DND-41 (cell line): ENCODE results near the gene IPO8.

Source experiments
- ATAC-seq: fragments of 200-7000 bp; cut with Tn5 transposase; 3 replicates; pipeline ENCODE4 v1.9.1; 2021; ENCODE audit warnings: low read depth; ENCODE audit not compliant: insufficient read depth
- DNase-seq: peaks from one replicate; pipeline ENCODE4 v3.0.0-alpha.2; 2020
- H2AFZ ChIP-seq: 2 replicates; pipeline ENCODE4 v1.6.0; 2012; ENCODE audit warnings: low read depth, low read length
- H3K27ac ChIP-seq: 2 replicates; pipeline ENCODE4 v1.5.1; 2012; ENCODE audit warnings: low read length, inconsistent platforms
- H3K27me3 ChIP-seq: fragments of 200-600 bp; sonication (generic); 2 replicates; pipeline ENCODE4 v1.6.0; 2012; ENCODE audit warnings: low read length, mild to moderate bottlenecking, inconsistent platforms; ENCODE audit not compliant: insufficient read depth, poor library complexity
- H3K36me3 ChIP-seq: 2 replicates; pipeline ENCODE4 v1.5.1; 2012; ENCODE audit warnings: low read length, inconsistent platforms; ENCODE audit not compliant: insufficient read depth
- H3K4me1 ChIP-seq: 2 replicates; pipeline ENCODE4 v1.5.1; 2012; ENCODE audit warnings: mild to moderate bottlenecking, low read length; ENCODE audit not compliant: insufficient read depth
- H3K4me2 ChIP-seq: 2 replicates; pipeline ENCODE4 v1.6.0; 2012; ENCODE audit warnings: mild to moderate bottlenecking, moderate library complexity, low read length, inconsistent platforms; ENCODE audit not compliant: insufficient read depth
- H3K4me3 ChIP-seq, 2 experiments: fragments of 200-600 bp in 1 of 2; shearing (Covaris generic) in 1 of 2; 2 replicates each; pipeline ENCODE4 v1.5.1; 2012 to 2016; ENCODE audit warnings: inconsistent platforms in 2 of 2, low read length in 2 of 2, mild to moderate bottlenecking in 2 of 2, low read depth in 1 of 2, moderate library complexity in 1 of 2
- H3K79me2 ChIP-seq: 2 replicates; pipeline ENCODE4 v1.6.0; 2012; ENCODE audit warnings: low read length, inconsistent platforms; ENCODE audit not compliant: insufficient read depth
- H3K9ac ChIP-seq: 2 replicates; pipeline ENCODE4 v1.6.0; 2012; ENCODE audit warnings: low read depth, mild to moderate bottlenecking, inconsistent platforms, low read length, moderate library complexity
- H3K9me3 ChIP-seq: 2 replicates; pipeline ENCODE4 v1.5.1; 2012; ENCODE audit warnings: low read length, moderate library complexity, mild to moderate bottlenecking, inconsistent platforms; ENCODE audit not compliant: insufficient read depth, severe bottlenecking
- H4K20me1 ChIP-seq: 2 replicates; pipeline ENCODE4 v1.6.0; 2012; ENCODE audit warnings: low read length; ENCODE audit not compliant: insufficient read depth
- CTCF ChIP-seq: IDR thresholded peaks from 2 replicates; pipeline ENCODE4 v1.5.1; 2012; ENCODE audit warnings: borderline replicate concordance, low read length, moderate library complexity, mild to moderate bottlenecking; ENCODE audit not compliant: poor library complexity, severe bottlenecking; ENCODE audit errors: extremely low read depth
- EZH2 ChIP-seq: IDR thresholded peaks from 3 replicates; pipeline ENCODE4 v1.6.1; 2012; ENCODE audit warnings: borderline replicate concordance, low read depth, mild to moderate bottlenecking, moderate library complexity, low read length, inconsistent platforms; ENCODE audit not compliant: severe bottlenecking

Gene IPO8

GRCh38 chr12:30739020-30739419 lies 43.4 kb upstream of the IPO8 start:
- H3K79me2 ChIP-seq, result no peaks in the 10 kb centered on the region
- no peak overlapping the region for H3K4me2 ChIP-seq
- no peak overlapping the region for H3K27ac ChIP-seq
- H4K20me1 ChIP-seq, result no peaks in the 10 kb centered on the region
- TF ChIP-seq CTCF, result no peak
- no peak for TF ChIP-seq EZH2
- DNase-seq (no peak), ATAC-seq (no peak)
- H3K9me3 ChIP-seq, result no peaks in the 10 kb centered on the region
- H3K9ac ChIP-seq, result no peak overlapping the region
- no peak overlapping the region for H3K4me3 ChIP-seq
- no peaks in the 10 kb centered on the region for H3K27me3 ChIP-seq
- H3K4me1 ChIP-seq, result no peaks in the 10 kb centered on the region
- peaks cover 7% of the 10 kb centered on the region; the same call in 1 of the 2 replicates for H3K36me3 ChIP-seq
- no peak overlapping the region for H2AFZ ChIP-seq

GRCh38 chr12:30732954-30733637 lies 37.4 kb upstream of the IPO8 start:
- Histone ChIP-seq H2AFZ (no peak overlapping the region), H3K27ac (no peak overlapping the region), H4K20me1 (no peaks in the 10 kb centered on the region), H3K36me3 (peaks cover 8% of the 10 kb centered on the region), H3K4me1 (no peaks in the 10 kb centered on the region), H3K4me3 (no peak overlapping the region), H3K27me3 (no peaks in the 10 kb centered on the region), H3K79me2 (no peaks in the 10 kb centered on the region), H3K4me2 (no peak overlapping the region), H3K9me3 (no peaks in the 10 kb centered on the region), H3K9ac (no peak overlapping the region)
- DNase-seq (no peak), ATAC-seq (no peak)
- TF ChIP-seq EZH2 (no peak), CTCF (no peak)

- H3K36me3 ChIP-seq, result peaks cover 9% of the 10 kb centered on the region
Observed at GRCh38 chr12:30730011-30730410, 34.3 kb upstream of the IPO8 start.

More at GRCh38 chr12:30730011-30730410, 34.3 kb upstream of the IPO8 start:
- Histone ChIP-seq H3K79me2 (no peaks in the 10 kb centered on the region), H4K20me1 (no peaks in the 10 kb centered on the region), H2AFZ (no peak overlapping the region), H3K4me3 (no peak overlapping the region), H3K4me2 (no peak overlapping the region), H3K9me3 (no peaks in the 10 kb centered on the region), H3K9ac (no peak overlapping the region), H3K4me1 (no peaks in the 10 kb centered on the region), H3K27me3 (no peaks in the 10 kb centered on the region), H3K27ac (no peak overlapping the region)
- DNase-seq (no peak), ATAC-seq (no peak)
- no peak for TF ChIP-seq EZH2
- TF ChIP-seq CTCF, result no peak
